GM18868 (cell line): ENCODE data around the gene GNB3.
A peak's percentile ranks its signal among the peaks of the same experiment; 100 is the strongest.
"Not testable (repeated sequence)": the region's sequence is repeated elsewhere in the genome, so short reads cannot be mapped to it uniquely, and the experiment has no call there.

Source experiments
- ATAC-seq: cut with Tn5 transposase; IDR thresholded peaks from one replicate; pipeline ENCODE4 v1.9.1; 2021; ENCODE audit warnings: mild to moderate bottlenecking, moderate library complexity; ENCODE audit not compliant: unreplicated experiment

Gene GNB3

DNA sequence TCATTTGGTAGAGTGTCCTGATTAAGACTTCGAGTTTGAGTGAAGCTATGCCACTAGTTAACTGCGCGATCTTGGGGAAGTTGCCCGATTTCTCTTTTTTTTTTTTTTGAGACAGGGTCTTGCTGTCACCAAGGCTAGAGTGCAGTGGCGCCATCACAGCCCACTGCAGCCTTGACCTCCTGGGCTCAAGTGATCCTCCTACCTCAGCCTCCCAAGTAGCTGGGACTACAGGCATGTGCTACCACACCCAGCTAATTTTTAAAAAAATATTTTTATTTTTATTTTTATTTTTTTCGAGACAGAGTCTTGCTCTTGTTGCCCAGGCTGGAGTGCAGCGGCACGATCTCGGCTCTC, 33.3 kb downstream of the GNB3 start:
- ATAC-seq: not testable (repeated sequence)

GRCh38 chr12:6879824-6880223, 39.1 kb downstream of the GNB3 start:
- not testable (repeated sequence) for ATAC-seq

GRCh38 chr12:6883252-6883651, 42.5 kb downstream of the GNB3 start:
- ATAC-seq: no peak

GRCh38 chr12:6883683-6884082, 43.0 kb downstream of the GNB3 start:
- ATAC-seq: no peak

GRCh38 chr12:6884539-6884938, 43.8 kb downstream of the GNB3 start:
- ATAC-seq: no peak

DNA sequence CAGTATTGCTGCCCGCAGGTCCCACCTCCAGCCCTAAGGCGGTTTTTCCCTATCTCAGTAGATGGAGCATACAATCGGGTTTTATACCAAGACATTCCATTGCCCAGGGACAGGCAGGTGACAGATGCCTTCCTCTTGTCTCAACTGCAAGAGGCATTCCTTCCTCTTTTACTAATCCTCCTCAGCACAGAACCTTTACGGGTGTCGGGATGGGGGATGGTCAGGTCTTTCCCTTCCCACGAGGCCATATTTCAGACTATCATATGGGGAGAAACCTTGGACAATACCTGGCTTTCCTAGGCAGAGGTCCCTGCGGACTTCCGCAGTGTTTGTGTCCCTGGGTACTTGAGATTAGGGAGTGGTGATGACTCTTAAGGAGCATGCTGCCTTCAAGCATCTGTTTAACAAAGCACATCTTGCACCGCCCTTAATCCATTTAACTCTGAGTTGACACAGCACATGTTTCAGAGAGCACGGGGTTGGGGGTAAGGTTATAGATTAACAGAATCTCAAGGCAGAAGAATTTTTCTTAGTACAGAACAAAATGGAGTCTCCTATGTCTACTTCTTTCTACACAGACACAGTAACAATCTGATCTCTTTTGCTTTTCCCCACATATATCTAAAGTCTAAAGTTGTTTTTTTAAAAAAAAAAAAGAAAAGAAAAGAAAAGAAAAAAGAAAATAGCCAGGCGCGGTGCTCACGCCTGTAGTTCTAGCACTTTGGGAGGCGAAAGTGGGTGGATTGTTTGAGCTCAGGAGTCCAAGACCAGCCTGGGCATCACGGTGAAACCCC, 45.7 kb downstream of the GNB3 start:
- ATAC-seq: not testable (repeated sequence)

- ATAC-seq: no peak
These were observed 46.7 kb downstream of the GNB3 start for GRCh38 chr12:6887460-6887859.

DNA sequence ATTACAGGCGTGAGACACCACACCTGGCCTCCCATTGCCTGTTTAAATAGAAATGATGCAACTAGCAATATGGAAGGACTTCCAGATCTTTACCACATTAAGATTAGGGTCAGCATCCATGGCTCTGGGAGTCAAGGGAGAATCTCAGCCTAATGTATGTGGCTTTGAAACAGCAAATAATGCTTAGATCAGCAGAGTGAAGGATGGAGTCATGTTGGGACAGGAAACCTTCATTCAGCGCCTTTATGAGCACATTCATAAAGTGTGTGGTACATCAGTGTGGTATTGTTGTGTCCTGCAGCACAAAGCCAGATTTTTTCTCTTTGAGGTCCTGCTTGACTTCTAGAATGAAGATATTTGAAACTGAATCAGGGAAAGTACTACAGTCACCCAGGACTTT, 47.6 kb downstream of the GNB3 start:
- ATAC-seq: no peak

DNA sequence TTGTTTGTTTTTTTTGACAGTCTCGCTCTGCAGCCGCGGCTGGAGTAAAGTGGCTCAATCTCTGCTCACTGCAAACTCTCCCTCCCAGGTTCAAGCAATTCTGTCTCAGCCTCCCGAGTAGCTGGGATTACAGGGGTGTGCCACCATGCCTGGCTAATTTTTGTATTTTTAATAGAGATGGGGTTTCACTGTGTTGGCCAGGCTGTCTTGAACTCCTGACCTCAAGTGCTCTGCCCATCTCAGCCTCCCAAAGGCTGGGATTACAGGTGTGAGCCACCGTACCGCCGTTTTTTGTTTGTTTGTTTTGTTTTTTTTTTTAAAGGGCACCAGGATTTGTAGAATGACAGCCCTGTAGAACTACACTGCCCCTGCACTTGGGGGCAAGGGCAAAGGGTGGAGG, 48.1 kb downstream of the GNB3 start:
- ATAC-seq: not testable (repeated sequence)

DNA sequence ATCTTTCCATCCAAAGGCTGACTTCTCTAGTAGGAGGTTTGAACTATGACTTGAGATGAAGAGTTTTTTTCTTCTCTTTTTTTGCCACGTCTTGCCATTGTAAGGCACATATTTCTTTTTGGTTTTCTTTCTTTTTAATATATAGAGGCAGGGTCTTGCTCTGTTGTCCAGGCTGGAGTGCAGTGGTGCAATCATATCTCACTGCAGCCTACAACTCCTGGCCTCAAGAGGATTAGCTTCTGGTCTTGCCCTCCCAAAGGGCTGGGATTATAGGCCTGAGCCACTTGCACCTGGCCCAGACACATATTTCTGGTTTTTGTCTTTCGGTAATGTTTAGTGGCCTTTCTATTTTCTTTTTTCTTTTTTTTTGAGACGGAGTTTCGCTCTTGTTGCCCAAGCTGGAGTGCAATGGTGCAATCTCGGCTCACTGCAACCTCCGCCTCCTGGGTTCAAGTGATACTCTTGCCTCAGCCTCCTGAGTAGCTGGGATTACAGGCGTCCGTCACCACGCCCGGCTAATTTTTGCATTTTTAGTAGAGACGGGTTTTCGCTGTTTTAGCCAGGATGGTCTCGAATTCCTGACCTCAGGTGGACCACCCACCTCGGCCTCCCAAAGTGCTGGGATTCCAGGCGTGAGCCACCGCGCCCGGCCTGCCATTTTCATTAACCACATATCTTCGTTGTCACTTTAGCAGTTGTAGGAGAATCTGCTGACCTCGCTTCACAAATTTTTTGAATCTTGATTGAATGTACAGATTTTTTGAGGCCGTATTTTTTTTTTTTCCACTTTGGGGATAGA, 49.2 kb downstream of the GNB3 start:
- not testable (repeated sequence) for ATAC-seq

GRCh38 chr12:6890789-6891645, 50.3 kb downstream of the GNB3 start:
- peak; percentile 95 for ATAC-seq

- ATAC-seq: no peak
These were observed 50.9 kb downstream of the GNB3 start for GRCh38 chr12:6891646-6892001.

DNA sequence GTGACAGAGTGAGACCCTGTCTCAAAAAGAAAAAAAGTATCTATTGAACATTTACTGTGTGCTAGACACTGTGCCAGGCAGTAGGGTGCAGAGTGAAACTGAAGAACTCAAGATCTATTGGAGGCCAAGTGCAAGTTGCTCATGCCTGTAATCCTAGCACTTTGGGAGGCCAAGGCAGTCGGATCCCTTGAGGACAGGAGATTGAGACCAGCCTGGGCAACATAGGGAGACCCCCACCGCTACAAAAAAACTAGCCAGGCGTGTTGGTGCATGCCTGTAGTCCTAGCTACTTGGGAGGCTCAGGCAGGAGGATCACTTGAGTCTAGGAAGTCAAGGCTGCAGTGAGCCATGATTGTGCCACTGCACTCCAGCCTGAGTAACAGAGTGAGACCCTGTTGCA, 52.0 kb downstream of the GNB3 start:
- not testable (repeated sequence) for ATAC-seq

DNA sequence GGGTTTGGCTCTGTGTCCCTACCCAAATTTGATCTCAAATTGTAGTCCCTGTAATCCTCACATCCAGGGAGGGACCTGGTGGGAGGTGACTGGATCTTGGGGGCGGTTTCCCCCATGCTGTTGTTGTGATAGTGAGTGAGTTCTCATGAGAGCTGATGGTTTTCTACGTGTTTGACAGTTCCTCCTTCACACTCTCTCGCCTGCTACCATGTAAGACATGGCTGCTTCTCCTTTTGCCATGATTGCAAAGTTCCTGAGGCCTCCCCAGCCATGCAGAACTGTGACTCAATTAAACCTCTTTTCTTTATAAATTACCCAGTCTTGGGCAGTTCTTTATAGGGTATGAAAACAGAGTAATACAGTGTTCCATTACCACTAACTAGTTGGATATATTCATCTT, 53.6 kb downstream of the GNB3 start:
- no peak for ATAC-seq
